Endodermal cell (in vitro differentiated cells): ENCODE results near the gene RBBP9. TPM values are rescaled to one million over a fixed set of nuclear protein-coding genes. Genes with fewer than 3 reads are reported as not detected.
"Not testable (repeated sequence)": the region's sequence is repeated elsewhere in the genome, so short reads cannot be mapped to it uniquely, and the experiment has no call there.

Experiments
- DNase-seq: peaks from one replicate; pipeline ENCODE4 v3.0.0-alpha.2; 2017
- H3K27ac ChIP-seq: 2 replicates; pipeline ENCODE4 v1.5.1; 2013; ENCODE audit warnings: mild to moderate bottlenecking, low read depth, low read length, moderate library complexity
- H3K27me3 ChIP-seq: 2 replicates; pipeline ENCODE4 v1.6.1; 2013; ENCODE audit warnings: mild to moderate bottlenecking, low read length, moderate library complexity; ENCODE audit not compliant: insufficient read depth, control insufficient read depth, poor library complexity, severe bottlenecking
- H3K36me3 ChIP-seq: 2 replicates; pipeline ENCODE4 v1.7.0; 2013; ENCODE audit warnings: mild to moderate bottlenecking, low read length, moderate library complexity; ENCODE audit not compliant: control insufficient read depth, insufficient read depth
- H3K4me1 ChIP-seq: one replicate; pipeline ENCODE4 v1.7.0; 2013; ENCODE audit warnings: low read length; ENCODE audit not compliant: control insufficient read depth, insufficient read depth
- H3K4me3 ChIP-seq: 2 replicates; pipeline ENCODE4 v1.5.1; 2013; ENCODE audit warnings: mild to moderate bottlenecking, low read length, moderate library complexity
- H3K9ac ChIP-seq: 2 replicates; pipeline ENCODE4 v1.6.1; 2013; ENCODE audit warnings: mild to moderate bottlenecking, low read length, moderate library complexity; ENCODE audit not compliant: poor library complexity, severe bottlenecking; ENCODE audit errors: extremely low read depth
- H3K9me3 ChIP-seq: 2 replicates; pipeline ENCODE4 v1.6.1; 2013; ENCODE audit warnings: mild to moderate bottlenecking, low read length, moderate library complexity; ENCODE audit not compliant: control insufficient read depth
- H3K27ac Mint-ChIP-seq: 2 replicates; pipeline ENCODE4 v1.8.0; 2020; ENCODE audit warnings: mixed read lengths
- H3K27me3 Mint-ChIP-seq: 2 replicates; pipeline ENCODE4 v1.8.0; 2021; ENCODE audit warnings: mild to moderate bottlenecking, mixed read lengths; ENCODE audit not compliant: insufficient read depth
- H3K36me3 Mint-ChIP-seq: 2 replicates; pipeline ENCODE4 v1.8.0; 2020; ENCODE audit warnings: low read depth, mixed read lengths
- H3K4me1 Mint-ChIP-seq: 2 replicates; pipeline ENCODE4 v1.8.0; 2020; ENCODE audit warnings: mixed read lengths
- H3K4me3 Mint-ChIP-seq: 2 replicates; pipeline ENCODE4 v1.8.0; 2020; ENCODE audit warnings: mild to moderate bottlenecking, moderate library complexity, mixed read lengths
- H3K9me3 Mint-ChIP-seq: 2 replicates; pipeline ENCODE4 v1.8.0; 2020; ENCODE audit warnings: mild to moderate bottlenecking, mixed read lengths
- CTCF ChIP-seq: fragments of 200-600 bp; sonication (generic); conservative IDR thresholded peaks from 2 replicates; pipeline ENCODE4 v1.5.0; 2021; ENCODE audit warnings: antibody characterized with exemption, mild to moderate bottlenecking
- WGBS, 2 experiments: methylation state at CpG; one replicate each; pipeline versions ENCODE4 v1.1.5 to v1.1.7; 2013; ENCODE audit warnings: missing lambda C conversion rate in 2 of 2, mixed read lengths in 1 of 2; ENCODE audit not compliant: insufficient coverage in 1 of 2, insufficient read length in 1 of 2; 5-methylcytosine and 5-hydroxymethylcytosine counted together
- total RNA-seq, 2 donors: library from RNA; stranded (reverse); fragmentation: NEBNext Ultra II Directional in 1 of 2; extraction: Animal tissue kit (Norgen Biotek cat#: 25700) in 1 of 2; gene quantifications; 2 replicates in 1 of 2; 3 replicates in 1 of 2; pipeline ENCODE4 v1.2.1, GENCODE V29; 2021

RBBP9 gene
- total RNA-seq, 2 donors from 2014 or later, result 19.3 to 24.8 TPM

- H3K4me1 Mint-ChIP-seq, result no peaks in the 10 kb centered on the region
- Histone ChIP-seq H3K27ac (no peak overlapping the region), H3K9me3 (no peaks in the 10 kb centered on the region), H3K9ac (no peak overlapping the region), H3K27me3 (no peaks in the 10 kb centered on the region), H3K4me3 (no peak overlapping the region), H3K4me1 (no peaks in the 10 kb centered on the region), H3K36me3 (peaks cover 66% of the 10 kb centered on the region)
- no peaks in the 10 kb centered on the region for H3K9me3 Mint-ChIP-seq
- no peak for DNase-seq
- TF ChIP-seq CTCF, result no peak
- H3K4me3 Mint-ChIP-seq, result no peak overlapping the region
- WGBS, 2 experiments, result 75 to 96% methylated on average over 1 of the region's 1 CpG
- no peaks in the 10 kb centered on the region for H3K27me3 Mint-ChIP-seq
- H3K36me3 Mint-ChIP-seq, result peaks cover 51% of the 10 kb centered on the region
- no peak overlapping the region for H3K27ac Mint-ChIP-seq
Observed at GRCh38 chr20:18524646-18525045, 27.6 kb upstream of the RBBP9 start.

DNA sequence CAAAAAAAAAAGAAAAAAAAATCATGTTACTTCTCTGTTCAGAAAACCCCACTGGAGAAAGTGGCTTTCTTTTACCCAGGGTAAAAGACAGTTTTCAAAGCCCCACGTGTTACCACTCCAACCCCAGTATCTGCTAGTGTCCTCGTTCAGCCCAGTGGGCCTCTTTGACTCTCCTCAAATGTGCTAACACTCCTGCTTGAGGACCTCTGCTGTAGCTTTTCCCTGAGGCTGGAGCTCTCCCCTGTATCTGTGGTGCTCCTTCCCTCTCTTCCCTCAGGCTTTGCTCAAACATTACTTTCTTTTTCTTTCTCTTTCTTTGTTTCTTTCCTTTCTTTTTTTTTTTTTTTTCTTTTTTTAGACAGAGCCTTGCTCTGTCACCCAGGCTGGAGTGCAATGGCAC is 26.0 kb upstream of the RBBP9 start:
- TF ChIP-seq CTCF, result no peak
- H3K36me3 Mint-ChIP-seq, result peaks cover 35% of the 10 kb centered on the region
- Histone ChIP-seq H3K27me3 (no peaks in the 10 kb centered on the region), H3K9ac (no peak overlapping the region), H3K4me3 (no peak overlapping the region), H3K36me3 (peaks cover 51% of the 10 kb centered on the region), H3K9me3 (no peaks in the 10 kb centered on the region), H3K4me1 (no peaks in the 10 kb centered on the region), H3K27ac (no peak overlapping the region)
- no peak overlapping the region for H3K4me3 Mint-ChIP-seq
- no peak overlapping the region for H3K27ac Mint-ChIP-seq
- no peaks in the 10 kb centered on the region for H3K4me1 Mint-ChIP-seq
- DNase-seq, result no peak
- H3K27me3 Mint-ChIP-seq, result no peaks in the 10 kb centered on the region
- H3K9me3 Mint-ChIP-seq, result no peaks in the 10 kb centered on the region
- WGBS, 2 experiments, result 84 to 93% methylated on average over 2 of the region's 2 CpGs

- not testable (repeated sequence) for H3K4me1 ChIP-seq, H3K27me3 ChIP-seq, H3K4me3 Mint-ChIP-seq, H3K27ac Mint-ChIP-seq, H3K27ac ChIP-seq, H3K27me3 Mint-ChIP-seq, H3K4me1 Mint-ChIP-seq, H3K9ac ChIP-seq, H3K9me3 ChIP-seq, H3K4me3 ChIP-seq, DNase-seq, H3K9me3 Mint-ChIP-seq
- WGBS, 2 experiments, result 89 to 93% methylated on average over 6 to 9 of the region's 9 CpGs
- peaks cover 25% of the 10 kb centered on the region for H3K36me3 Mint-ChIP-seq
- peaks cover 43% of the 10 kb centered on the region for H3K36me3 ChIP-seq
Observed at GRCh38 chr20:18522066-18522465, 25.0 kb upstream of the RBBP9 start.

- H3K9ac ChIP-seq, result no peak overlapping the region
- H3K27ac Mint-ChIP-seq, result no peak overlapping the region
- H3K36me3 ChIP-seq, result peaks cover 56% of the 10 kb centered on the region
- no peak overlapping the region for H3K27ac ChIP-seq
- no peaks in the 10 kb centered on the region for H3K27me3 ChIP-seq
- no peak overlapping the region for H3K4me3 Mint-ChIP-seq
- TF ChIP-seq CTCF, result no peak
- no peak for DNase-seq
- peaks cover 43% of the 10 kb centered on the region for H3K36me3 Mint-ChIP-seq
- no peaks in the 10 kb centered on the region for H3K4me1 Mint-ChIP-seq
- H3K27me3 Mint-ChIP-seq, result no peaks in the 10 kb centered on the region
- H3K4me3 ChIP-seq, result no peak overlapping the region
- no peaks in the 10 kb centered on the region for H3K4me1 ChIP-seq
- no peaks in the 10 kb centered on the region for H3K9me3 ChIP-seq
- no peaks in the 10 kb centered on the region for H3K9me3 Mint-ChIP-seq
Observed at GRCh38 chr20:18515973-18516372, 18.9 kb upstream of the RBBP9 start.
